Kidney (tissue), 14 donors: ENCODE data around the gene SMIM22. TPM values are rescaled to one million over a fixed set of nuclear protein-coding genes. Genes with fewer than 3 reads are reported as not detected.

Source experiments
- DNase-seq, 5 donors: peaks; one replicate each; pipeline ENCODE4 v3.0.0-alpha.2; 2013 to 2020
- FAIRE-seq: peaks from 2 replicates; lab custom pipeline; 2012; peaks lifted over from hg19 to GRCh38; lab: Jason Lieb, UNC
- H3K27ac ChIP-seq, 2 donors: one replicate each; pipeline ENCODE4 v1.7.0; 2013; ENCODE audit warnings: low read depth in 2 of 2, low read length in 2 of 2, inconsistent platforms in 1 of 2
- H3K27me3 ChIP-seq: one replicate; pipeline ENCODE4 v1.7.1; 2013; ENCODE audit warnings: low read length, inconsistent platforms; ENCODE audit not compliant: control insufficient read depth, insufficient read depth
- H3K36me3 ChIP-seq, 3 donors: one replicate each; pipeline versions ENCODE4 v1.7.0 to v1.7.1; 2013; ENCODE audit warnings: low read length in 3 of 3, control low read depth in 1 of 3, inconsistent platforms in 1 of 3; ENCODE audit not compliant: insufficient read depth in 3 of 3, control insufficient read depth in 2 of 3
- H3K4me1 ChIP-seq, 3 donors: one replicate each; pipeline versions ENCODE4 v1.7.0 to v1.7.1; 2013; ENCODE audit warnings: low read length in 3 of 3, inconsistent platforms in 1 of 3, low read depth in 1 of 3; ENCODE audit not compliant: control insufficient read depth in 2 of 3, insufficient read depth in 2 of 3
- H3K4me3 ChIP-seq, 3 donors: one replicate each; pipeline versions ENCODE4 v1.7.0 to v1.8.1; 2013; ENCODE audit warnings: low read length in 3 of 3, control low read depth in 1 of 3, inconsistent platforms in 1 of 3
- H3K9ac ChIP-seq, 3 donors: one replicate each; pipeline versions ENCODE4 v1.7.0 to v1.7.1; 2013; ENCODE audit warnings: low read length in 3 of 3, control low read depth in 1 of 3, inconsistent platforms in 1 of 3
- H3K9me3 ChIP-seq, 3 donors: one replicate each; pipeline versions ENCODE4 v1.7.0 to v1.7.1; 2013; ENCODE audit warnings: low read length in 3 of 3, control low read depth in 1 of 3, inconsistent platforms in 1 of 3; ENCODE audit not compliant: control insufficient read depth in 2 of 3, insufficient read depth in 1 of 3
- intact Hi-C: fragments of 100-400 bp; cut with DNase I; formaldehyde crosslinking; loops from one replicate; pipeline ENCODE4 v1.11.1; 2022
- polyA plus RNA-seq: library from polyadenylated mRNA; stranded (reverse); fragments of 350-450 nt; fragmentation: Illumina TruSeq; extraction: RNeasy Lipid Tissue Mini Kit (QIAGEN cat#74804); gene quantifications from one replicate; pipeline ENCODE4 v1.2.3, GENCODE V29; 2014; ENCODE audit warnings: low read depth, low replicate concordance; ENCODE audit not compliant: insufficient read depth
- total RNA-seq: library from RNA; stranded (reverse); fragmentation: NEBNext Ultra II Directional; extraction: Animal tissue kit (Norgen Biotek cat#: 25700); gene quantifications from one replicate; pipeline ENCODE4 v1.2.1, GENCODE V29; 2021
- TF ChIP-seq, protein P1 (sequence below): IDR thresholded peaks from 3 replicates; pipeline ENCODE4 v1.5.1; 2012; ENCODE audit warnings: mild to moderate bottlenecking, moderate library complexity, borderline replicate concordance; ENCODE audit not compliant: insufficient read depth; ENCODE audit errors: extremely low read depth
- donor health status: control.
- donor health status: control.
- donor health status: control.
- donor health status: control.
- donor health status: control.
- donor health status: DM: yes; HTN: yes; CAD: no.
- donor health status: Normal renal cell carcinoma (clear cell type).

Gene SMIM22
- total and polyA plus RNA-seq, 2 donors from 2014 or later = 36.5 to 74.2 TPM

DNA sequence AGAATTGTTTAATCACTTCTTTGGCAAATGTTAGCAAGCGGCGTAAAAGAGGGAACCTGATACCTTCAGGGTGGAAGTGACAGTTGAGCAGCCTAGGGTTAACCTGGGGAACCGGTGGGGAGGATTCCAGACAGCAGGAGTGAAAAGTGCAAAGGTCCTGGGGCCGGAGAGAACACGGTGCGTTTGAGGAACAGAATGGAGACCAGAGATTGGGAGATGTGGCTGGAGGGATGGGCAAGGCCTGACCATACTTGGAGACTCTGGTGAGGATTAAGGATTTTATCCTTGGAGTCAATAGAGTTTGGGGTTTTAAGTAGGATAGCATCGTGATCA is 25.9 kb upstream of the SMIM22 start:
- intact Hi-C loops = no loop called here
- H3K4me3 ChIP-seq = peak overlapping the region; percentile 46 to 79 (median 76)
- peak in 3 of 5 donors; percentile 21 to 55 (median 22) for DNase-seq
- FAIRE-seq = no peak
- peak overlapping the region in 1 of 2 donors; percentile 89 for H3K27ac ChIP-seq
- H3K9me3 ChIP-seq = no peaks in the 10 kb centered on the region
- H3K9ac ChIP-seq = peak overlapping the region in 1 of 3 donors; percentile 68
- H3K36me3 ChIP-seq = no peaks in the 10 kb centered on the region
- H3K27me3 ChIP-seq = no peaks in the 10 kb centered on the region
- TF ChIP-seq, protein P1, sequence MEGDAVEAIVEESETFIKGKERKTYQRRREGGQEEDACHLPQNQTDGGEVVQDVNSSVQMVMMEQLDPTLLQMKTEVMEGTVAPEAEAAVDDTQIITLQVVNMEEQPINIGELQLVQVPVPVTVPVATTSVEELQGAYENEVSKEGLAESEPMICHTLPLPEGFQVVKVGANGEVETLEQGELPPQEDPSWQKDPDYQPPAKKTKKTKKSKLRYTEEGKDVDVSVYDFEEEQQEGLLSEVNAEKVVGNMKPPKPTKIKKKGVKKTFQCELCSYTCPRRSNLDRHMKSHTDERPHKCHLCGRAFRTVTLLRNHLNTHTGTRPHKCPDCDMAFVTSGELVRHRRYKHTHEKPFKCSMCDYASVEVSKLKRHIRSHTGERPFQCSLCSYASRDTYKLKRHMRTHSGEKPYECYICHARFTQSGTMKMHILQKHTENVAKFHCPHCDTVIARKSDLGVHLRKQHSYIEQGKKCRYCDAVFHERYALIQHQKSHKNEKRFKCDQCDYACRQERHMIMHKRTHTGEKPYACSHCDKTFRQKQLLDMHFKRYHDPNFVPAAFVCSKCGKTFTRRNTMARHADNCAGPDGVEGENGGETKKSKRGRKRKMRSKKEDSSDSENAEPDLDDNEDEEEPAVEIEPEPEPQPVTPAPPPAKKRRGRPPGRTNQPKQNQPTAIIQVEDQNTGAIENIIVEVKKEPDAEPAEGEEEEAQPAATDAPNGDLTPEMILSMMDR = no peak
- peaks cover 0 to 16% (median 4%) of the 10 kb centered on the region in 3 donors for H3K4me1 ChIP-seq

DNA sequence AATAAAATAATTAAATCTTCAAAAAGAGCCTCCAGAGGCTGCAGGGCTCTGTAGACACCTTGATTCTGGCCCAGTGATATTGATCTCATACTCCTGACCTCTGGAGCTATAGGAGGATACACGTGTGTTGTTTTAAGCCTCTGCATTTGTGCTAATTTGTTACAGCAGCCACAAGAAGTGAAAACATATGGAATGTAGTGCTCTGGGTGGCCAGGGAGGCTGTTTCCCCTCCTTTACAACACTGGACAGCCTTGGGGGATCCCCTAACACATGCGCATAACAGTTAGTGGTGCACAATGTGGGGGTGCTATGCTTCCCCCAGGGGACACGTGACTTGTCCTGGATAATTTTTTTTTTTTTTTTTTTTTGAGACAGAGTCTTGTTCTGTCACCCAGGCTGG is 23.5 kb upstream of the SMIM22 start:
- no peak for DNase-seq
- intact Hi-C loops = no loop called here
- H3K4me3 ChIP-seq = no peak overlapping the region
- peaks cover 0 to 4% (median 3%) of the 10 kb centered on the region in 3 donors for H3K4me1 ChIP-seq
- H3K27me3 ChIP-seq = no peaks in the 10 kb centered on the region
- no peaks in the 10 kb centered on the region for H3K36me3 ChIP-seq
- no peak overlapping the region for H3K9ac ChIP-seq
- H3K9me3 ChIP-seq = no peaks in the 10 kb centered on the region
- TF ChIP-seq, protein P1 = no peak
- no peak overlapping the region for H3K27ac ChIP-seq
- FAIRE-seq = no peak

DNA sequence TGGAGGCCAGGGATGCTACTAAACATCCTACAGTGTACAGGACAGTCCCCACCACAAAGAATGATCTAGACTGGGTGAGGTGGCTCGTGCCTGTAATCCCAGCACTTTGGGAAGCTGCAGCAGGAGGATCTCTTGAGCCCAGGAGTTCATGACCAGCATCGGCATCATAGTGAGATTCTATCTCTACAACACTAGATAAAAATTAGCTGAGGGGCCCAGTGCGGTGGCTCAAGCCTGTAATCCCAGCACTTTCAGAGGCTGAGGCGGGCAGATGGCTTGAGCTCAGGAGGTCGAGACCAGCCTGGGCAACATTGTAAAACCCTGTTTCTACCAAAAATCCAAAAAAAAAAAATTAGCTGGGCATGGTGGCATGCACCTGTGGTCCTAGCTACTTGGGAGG is 22.8 kb upstream of the SMIM22 start:
- H3K9me3 ChIP-seq = no peaks in the 10 kb centered on the region
- intact Hi-C loops = no loop called here
- no peak overlapping the region for H3K27ac ChIP-seq
- DNase-seq (no peak), FAIRE-seq (no peak)
- TF ChIP-seq, protein P1 = no peak
- H3K4me3 ChIP-seq = no peak overlapping the region
- no peaks in the 10 kb centered on the region for H3K27me3 ChIP-seq
- H3K9ac ChIP-seq = no peak overlapping the region
- no peaks in the 10 kb centered on the region for H3K36me3 ChIP-seq
- peaks cover 0 to 4% (median 3%) of the 10 kb centered on the region in 3 donors for H3K4me1 ChIP-seq

DNA sequence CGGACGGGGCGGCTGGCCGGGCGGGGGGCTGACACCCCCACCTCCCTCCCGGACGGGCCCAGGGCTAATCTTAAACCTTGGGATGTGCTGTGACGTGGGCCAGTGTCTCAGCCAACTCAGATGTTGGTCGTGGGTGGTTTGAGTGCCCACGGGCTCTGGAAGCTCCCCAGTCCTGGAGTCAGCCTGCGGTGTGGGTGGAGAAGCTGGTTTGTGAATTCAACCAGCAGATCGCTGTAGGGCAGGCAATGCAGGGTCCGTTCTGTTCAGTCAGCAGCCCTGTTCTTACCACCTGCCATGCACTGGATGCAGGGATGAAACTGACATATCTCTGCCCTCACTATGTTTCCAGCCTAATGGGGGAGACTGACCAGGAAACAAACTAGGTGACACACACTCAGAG is 20.2 kb upstream of the SMIM22 start:
- no peak for FAIRE-seq
- DNase-seq = no peak
- Histone ChIP-seq H3K9me3 (no peaks in the 10 kb centered on the region), H3K27me3 (no peaks in the 10 kb centered on the region), H3K36me3 (no peaks in the 10 kb centered on the region), H3K27ac (no peak overlapping the region), H3K4me3 (no peak overlapping the region), H3K9ac (no peak overlapping the region), H3K4me1 (no peaks in the 10 kb centered on the region)
- TF ChIP-seq, protein P1 = no peak
- intact Hi-C loops = no loop called here
